Choroid plexus epithelial cell (primary cell): ENCODE data around the gene ACSL4.

ENCODE experiments used
- DNase-seq: peaks from one replicate; pipeline ENCODE4 v3.0.0-alpha.2; 2010; ENCODE audit warnings: low read depth
- H3K4me3 ChIP-seq: 2 replicates; pipeline ENCODE4 v1.5.1; 2011; ENCODE audit warnings: low read depth, mild to moderate bottlenecking, control low read depth, low read length, moderate library complexity
- TF ChIP-seq, protein P1 (sequence below): conservative IDR thresholded peaks from 2 replicates; pipeline ENCODE4 v1.5.1; 2011; ENCODE audit warnings: low read depth, mild to moderate bottlenecking, control low read depth, inconsistent platforms, low read length, moderate library complexity

The ACSL4 gene

DNA sequence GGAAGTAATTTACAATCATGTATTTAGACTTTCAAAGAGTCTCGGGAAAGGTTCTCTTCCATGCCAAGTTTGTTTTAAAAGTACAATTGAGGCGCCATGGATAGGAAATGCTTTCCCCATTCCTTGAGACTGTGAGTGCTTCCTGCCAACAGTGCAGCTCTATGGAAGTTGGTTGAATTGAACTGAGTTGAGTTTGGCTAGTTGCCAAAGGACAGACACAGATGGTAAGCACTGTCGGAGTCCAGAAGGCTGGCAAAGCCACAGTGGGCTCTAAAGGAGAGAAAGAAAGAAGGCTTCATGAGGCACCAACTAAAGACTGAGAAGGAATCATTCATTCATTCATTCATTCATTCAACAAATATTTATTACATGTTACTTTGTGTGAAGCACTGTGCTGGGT, 103.7 kb downstream of the ACSL4 start:
- DNase-seq: peak; percentile 24
- no peak overlapping the region for H3K4me3 ChIP-seq
- TF ChIP-seq, protein P1, sequence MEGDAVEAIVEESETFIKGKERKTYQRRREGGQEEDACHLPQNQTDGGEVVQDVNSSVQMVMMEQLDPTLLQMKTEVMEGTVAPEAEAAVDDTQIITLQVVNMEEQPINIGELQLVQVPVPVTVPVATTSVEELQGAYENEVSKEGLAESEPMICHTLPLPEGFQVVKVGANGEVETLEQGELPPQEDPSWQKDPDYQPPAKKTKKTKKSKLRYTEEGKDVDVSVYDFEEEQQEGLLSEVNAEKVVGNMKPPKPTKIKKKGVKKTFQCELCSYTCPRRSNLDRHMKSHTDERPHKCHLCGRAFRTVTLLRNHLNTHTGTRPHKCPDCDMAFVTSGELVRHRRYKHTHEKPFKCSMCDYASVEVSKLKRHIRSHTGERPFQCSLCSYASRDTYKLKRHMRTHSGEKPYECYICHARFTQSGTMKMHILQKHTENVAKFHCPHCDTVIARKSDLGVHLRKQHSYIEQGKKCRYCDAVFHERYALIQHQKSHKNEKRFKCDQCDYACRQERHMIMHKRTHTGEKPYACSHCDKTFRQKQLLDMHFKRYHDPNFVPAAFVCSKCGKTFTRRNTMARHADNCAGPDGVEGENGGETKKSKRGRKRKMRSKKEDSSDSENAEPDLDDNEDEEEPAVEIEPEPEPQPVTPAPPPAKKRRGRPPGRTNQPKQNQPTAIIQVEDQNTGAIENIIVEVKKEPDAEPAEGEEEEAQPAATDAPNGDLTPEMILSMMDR: no peak

DNA sequence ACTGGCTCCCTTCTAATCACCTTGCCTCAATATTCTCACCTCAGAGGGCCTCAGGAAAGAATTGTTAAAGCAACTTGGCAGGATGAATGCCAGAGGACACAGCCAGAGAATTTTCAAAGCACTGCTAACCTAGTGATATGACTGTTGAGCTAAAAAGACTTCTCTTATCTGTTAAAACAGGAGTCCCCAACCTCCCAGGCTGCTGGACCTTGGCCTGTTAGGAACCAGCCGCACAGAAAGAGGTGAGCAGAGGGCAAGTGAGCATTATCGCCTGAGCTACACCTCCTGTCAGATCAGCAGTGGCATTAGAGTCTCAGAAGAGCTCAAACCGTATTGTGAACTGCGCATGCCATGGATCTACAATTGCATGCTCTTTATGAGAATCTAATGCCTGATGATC, 106.4 kb downstream of the ACSL4 start:
- no peak overlapping the region for H3K4me3 ChIP-seq
- TF ChIP-seq, protein P1: no peak
- no peak for DNase-seq

DNA sequence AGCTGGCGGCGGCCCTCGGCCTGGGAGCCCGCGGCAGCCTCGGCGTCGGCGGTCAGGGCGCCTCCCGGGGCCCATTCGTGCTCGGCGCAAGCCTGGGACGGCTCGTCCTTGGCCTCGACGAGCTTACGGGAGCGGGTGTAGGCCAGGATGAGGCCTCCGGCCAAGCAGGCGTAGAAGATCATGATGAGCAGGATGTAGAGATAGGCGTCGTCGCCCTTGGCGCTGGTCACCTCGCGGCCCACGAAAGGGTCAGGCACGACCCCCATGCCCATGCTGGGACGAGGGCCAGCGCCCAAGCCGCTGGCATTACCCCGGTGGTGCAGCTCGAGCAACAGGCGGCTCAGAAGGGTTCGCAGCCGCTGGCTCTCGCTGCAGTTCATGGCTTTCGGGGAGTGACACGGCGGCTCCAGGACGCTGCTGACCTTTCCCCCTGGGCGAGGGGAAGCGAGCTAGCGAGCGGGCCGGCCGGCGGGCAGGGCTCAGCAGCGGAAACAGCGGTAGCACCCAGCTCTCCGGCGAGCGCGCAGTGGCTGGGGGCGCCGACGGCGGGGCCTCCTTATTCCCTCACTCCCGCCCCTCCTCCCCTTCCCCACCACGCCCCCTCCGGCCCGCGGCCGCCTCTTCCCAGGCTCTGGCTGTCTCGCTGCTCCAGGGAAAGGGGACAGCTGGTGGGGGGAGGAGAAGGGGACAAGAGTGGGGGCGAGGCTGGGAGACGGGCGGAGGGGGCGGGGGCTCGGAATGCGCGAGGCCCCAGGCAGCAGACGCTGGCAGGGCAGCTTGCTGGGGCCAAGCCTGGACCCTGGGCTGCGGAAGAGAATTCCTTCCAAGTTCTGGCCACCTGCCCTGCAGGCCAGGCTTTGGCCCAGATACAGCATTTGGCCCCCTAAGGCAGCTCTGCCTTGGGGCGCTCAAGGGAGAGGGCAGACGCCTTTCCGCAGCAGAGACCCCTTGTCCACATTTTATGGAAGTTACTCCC, 108.1 kb downstream of the ACSL4 start, which contains the start of gene KCNE5:
Gene KCNE5, minus strand, starts transcription at position 532 of the 976 bp plus-strand sequence. Its CDS starts 152 bp downstream, at position 380.
- TF ChIP-seq, protein P1: no peak
- no peak for DNase-seq
- H3K4me3 ChIP-seq: peak within 1 kb of the TSS; percentile 19

DNA sequence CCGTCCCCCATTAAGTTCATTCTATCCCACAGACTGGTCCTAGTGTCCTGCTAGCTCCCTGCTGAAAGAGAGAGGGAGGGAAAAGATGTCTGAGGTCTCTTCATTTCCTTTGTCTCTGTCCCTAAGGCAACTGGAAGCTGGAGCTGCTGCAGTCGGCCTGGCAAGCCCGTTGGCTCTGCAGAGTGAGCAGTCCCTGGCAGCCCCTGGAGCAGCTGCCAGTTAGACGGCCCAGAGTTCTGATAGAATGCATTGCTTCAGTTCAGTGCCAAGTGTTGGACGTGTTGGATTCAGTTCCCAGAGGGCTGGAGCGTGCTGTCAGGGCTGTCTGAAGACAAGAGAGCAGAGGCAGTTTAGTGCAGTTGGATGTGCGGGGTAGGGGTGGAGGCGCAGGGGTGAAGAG, 109.1 kb downstream of the ACSL4 start:
- DNase-seq: no peak
- TF ChIP-seq, protein P1: no peak

DNA sequence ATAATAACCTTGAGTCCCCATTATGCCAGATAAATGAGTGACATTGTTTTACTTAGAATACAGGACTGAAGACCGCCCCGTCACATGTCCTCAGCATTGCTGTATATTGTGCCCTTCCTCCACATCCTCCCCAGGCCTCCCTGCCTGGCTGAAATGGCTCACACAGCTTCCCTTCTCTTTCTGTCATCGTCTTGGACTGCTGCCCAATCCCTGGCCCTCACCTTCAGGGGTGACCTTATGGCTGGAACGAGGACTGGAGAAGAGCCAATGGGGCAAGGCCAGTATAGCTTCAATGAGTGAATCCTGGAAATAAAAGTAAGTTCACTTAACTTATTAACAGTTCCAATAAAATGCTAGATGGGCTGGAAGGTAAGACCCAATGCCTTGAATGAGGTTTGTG, 110.8 kb downstream of the ACSL4 start:
- DNase-seq: no peak
- H3K4me3 ChIP-seq: no peak overlapping the region
- TF ChIP-seq, protein P1: no peak

More for the DNA sequence above, 109.1 kb downstream of the ACSL4 start:
- no peak overlapping the region for H3K4me3 ChIP-seq

DNA sequence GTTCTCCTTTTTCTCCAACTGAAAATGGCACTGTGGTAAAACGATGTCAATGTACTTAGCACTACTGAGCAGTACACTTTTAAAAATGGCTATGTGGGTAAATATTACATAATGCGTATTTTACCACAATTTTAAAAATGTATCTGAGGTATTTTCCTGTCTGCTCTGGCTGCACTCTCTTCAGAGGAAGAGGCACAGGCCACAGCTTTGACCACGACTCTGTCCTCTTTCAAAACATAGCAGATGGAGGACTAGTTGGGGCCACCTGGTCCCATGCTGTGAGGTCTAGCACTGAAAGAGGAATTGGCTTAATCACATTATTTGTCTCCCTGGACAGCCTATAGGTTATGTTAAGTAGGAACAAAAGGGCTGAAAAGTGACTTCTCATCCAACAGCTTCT, 113.3 kb downstream of the ACSL4 start:
- no peak overlapping the region for H3K4me3 ChIP-seq
- no peak for DNase-seq
- TF ChIP-seq, protein P1: no peak
